PFSK-1 (cell line): ENCODE measurements around the gene LHX2.

Experiments
- FOXP2 ChIP-seq: optimal IDR thresholded peaks from 2 replicates; pipeline ENCODE3; 2011; ENCODE audit warnings: borderline replicate concordance, control low read depth, inconsistent platforms; ENCODE audit not compliant: insufficient read depth; ENCODE audit errors: extremely low read length, extremely low read depth
- POLR2AphosphoS5 ChIP-seq: IDR thresholded peaks from 2 replicates; pipeline ENCODE4 v1.6.1; 2012; ENCODE audit warnings: low read depth, mild to moderate bottlenecking, control low read depth, low read length, moderate library complexity
- REST ChIP-seq, 2 experiments: IDR thresholded peaks; 2 replicates each; pipeline versions ENCODE4 v1.6.1 to v1.8.0; 2011 to 2012; ENCODE audit warnings: low read depth in 2 of 2, low read length in 2 of 2, control low read depth in 1 of 2, inconsistent platforms in 1 of 2, mild to moderate bottlenecking in 1 of 2, moderate library complexity in 1 of 2; ENCODE audit not compliant: insufficient read depth in 1 of 2
- SIN3A ChIP-seq: IDR thresholded peaks from 2 replicates; pipeline ENCODE4 v1.6.1; 2012; ENCODE audit warnings: mild to moderate bottlenecking, low read length, moderate library complexity, borderline replicate concordance; ENCODE audit not compliant: insufficient read depth
- TAF1 ChIP-seq: IDR thresholded peaks from 2 replicates; pipeline ENCODE4 v1.6.1; 2012; ENCODE audit warnings: low read length, control low read depth, borderline replicate concordance; ENCODE audit not compliant: insufficient read depth

The LHX2 gene

GRCh38 chr9:124068251-124068650 is 56.7 kb downstream of the LHX2 start:
- no peak for TF ChIP-seq REST (IDR thresholded peaks at IDR 0.05; ENCODE audit: insufficient read depth in 1 of 2, low read depth in 2 of 2, low read length in 2 of 2)
- no peak for TF ChIP-seq TAF1
- no peak for TF ChIP-seq SIN3A
- no peak for TF ChIP-seq FOXP2
- no peak for TF ChIP-seq POLR2AphosphoS5

GRCh38 chr9:124074746-124075145 is 63.2 kb downstream of the LHX2 start:
- TF ChIP-seq POLR2AphosphoS5 (no peak), REST (IDR thresholded peaks at IDR 0.05; ENCODE audit: insufficient read depth in 1 of 2, low read depth in 2 of 2, low read length in 2 of 2) (no peak), FOXP2 (no peak)

- TF ChIP-seq FOXP2 (no peak), REST (IDR thresholded peaks at IDR 0.05; ENCODE audit: insufficient read depth in 1 of 2, low read depth in 2 of 2, low read length in 2 of 2) (no peak), SIN3A (no peak), TAF1 (no peak), POLR2AphosphoS5 (no peak)
These were observed 64.2 kb downstream of the LHX2 start for GRCh38 chr9:124075761-124076160.

GRCh38 chr9:124077915-124078572 is 66.5 kb downstream of the LHX2 start:
- no peak for TF ChIP-seq SIN3A

- TF ChIP-seq REST (IDR thresholded peaks at IDR 0.05; ENCODE audit: insufficient read depth in 1 of 2, low read depth in 2 of 2, low read length in 2 of 2) (no peak), SIN3A (no peak), POLR2AphosphoS5 (no peak), FOXP2 (no peak), TAF1 (no peak)
These were observed 67.1 kb downstream of the LHX2 start for GRCh38 chr9:124078641-124079040.
